Hepatocyte (in vitro differentiated cells): ENCODE data around the gene GRID2. TPM values are rescaled to one million over a fixed set of nuclear protein-coding genes. Genes with fewer than 3 reads are reported as not detected.

Source experiments
- DNase-seq: peaks from one replicate; pipeline ENCODE4 v3.0.0-alpha.2; 2016; ENCODE audit warnings: low spot score
- H2AFZ ChIP-seq: fragments of 200-600 bp; sonication (generic); 2 replicates; pipeline ENCODE4 v1.6.0; 2016; ENCODE audit warnings: antibody characterized with exemption, mild to moderate bottlenecking
- H3K27ac ChIP-seq: fragments of 200-600 bp; sonication (generic); 2 replicates; pipeline ENCODE4 v1.5.1; 2016; ENCODE audit warnings: mild to moderate bottlenecking
- H3K27me3 ChIP-seq: fragments of 200-600 bp; sonication (generic); 2 replicates; pipeline ENCODE4 v1.6.1; 2016
- H3K36me3 ChIP-seq: fragments of 200-600 bp; sonication (generic); replicated peaks from 2 replicates; pipeline ENCODE4 v1.5.1; 2016; ENCODE audit warnings: low read depth; ENCODE audit not compliant: insufficient read depth
- H3K4me1 ChIP-seq: fragments of 200-600 bp; sonication (generic); 2 replicates; pipeline ENCODE4 v1.5.1; 2016; ENCODE audit warnings: mild to moderate bottlenecking, moderate library complexity; ENCODE audit not compliant: insufficient read depth
- H3K4me2 ChIP-seq: fragments of 200-600 bp; sonication (generic); 2 replicates; pipeline ENCODE4 v1.6.0; 2016
- H3K4me3 ChIP-seq: fragments of 200-600 bp; sonication (generic); 2 replicates; pipeline ENCODE4 v1.5.1; 2016; ENCODE audit warnings: mild to moderate bottlenecking
- H3K79me2 ChIP-seq: fragments of 200-600 bp; sonication (generic); 2 replicates; pipeline ENCODE4 v1.6.0; 2017; ENCODE audit warnings: mild to moderate bottlenecking
- H3K9me2 ChIP-seq: fragments of 200-600 bp; sonication (generic); replicated peaks from 2 replicates; pipeline ENCODE4 v1.6.0; 2017; ENCODE audit warnings: mild to moderate bottlenecking; ENCODE audit not compliant: insufficient read depth
- H3K9me3 ChIP-seq: fragments of 200-600 bp; sonication (generic); 2 replicates; pipeline ENCODE4 v1.5.1; 2016; ENCODE audit warnings: low read depth, mild to moderate bottlenecking
- H4K20me1 ChIP-seq: fragments of 200-600 bp; sonication (generic); 2 replicates; pipeline ENCODE4 v1.6.0; 2016; ENCODE audit warnings: mild to moderate bottlenecking; ENCODE audit not compliant: insufficient read depth, poor library complexity, severe bottlenecking
- CTCF ChIP-seq: fragments of 200-600 bp; sonication (generic); IDR thresholded peaks from 2 replicates; pipeline ENCODE4 v1.5.1; 2016; ENCODE audit warnings: antibody characterized with exemption, mild to moderate bottlenecking; ENCODE audit not compliant: poor library complexity
- EZH2 ChIP-seq: fragments of 200-600 bp; sonication (generic); IDR thresholded peaks from 2 replicates; pipeline ENCODE4 v1.6.1; 2016; ENCODE audit warnings: antibody characterized with exemption, mild to moderate bottlenecking, borderline replicate concordance
- EZH2phosphoT487 ChIP-seq: fragments of 200-600 bp; sonication (generic); IDR thresholded peaks from one replicate; pipeline ENCODE4 v1.6.1; 2018; ENCODE audit warnings: antibody characterized with exemption, mild to moderate bottlenecking, low read depth, moderate library complexity; ENCODE audit not compliant: unreplicated experiment, severe bottlenecking
- WGBS: methylation state at CpG from one replicate; pipeline ENCODE4 v1.1.6; 2016; ENCODE audit warnings: low lambda C conversion rate; ENCODE audit errors: missing lambda C conversion rate; 5-methylcytosine and 5-hydroxymethylcytosine counted together
- polyA plus RNA-seq: library from polyadenylated mRNA; unstranded; fragments of >200 nt; fragmentation: Nextera tagmentation; extraction: Ambion mirVana; gene quantifications from 2 replicates; pipeline ENCODE4 v1.2.1, GENCODE V29; 2016
- total RNA-seq: library from RNA; depleted of rRNA; stranded (reverse); fragments of >200 nt; gene quantifications from 2 replicates; pipeline ENCODE4 v1.2.3, GENCODE V29; 2014

GRID2 gene
- total and polyA plus RNA-seq, 2 experiments from 2014 or later = 0.53 to 3.5 TPM

- Histone ChIP-seq H3K4me1 (no peaks in the 10 kb centered on the region), H3K79me2 (no peaks in the 10 kb centered on the region), H3K27ac (no peak overlapping the region), H3K27me3 (no peaks in the 10 kb centered on the region), H3K9me2 (no peaks in the 10 kb centered on the region), H2AFZ (no peak overlapping the region), H3K36me3 (no peaks in the 10 kb centered on the region), H3K9me3 (no peaks in the 10 kb centered on the region), H3K4me2 (no peak overlapping the region), H3K4me3 (no peak overlapping the region), H4K20me1 (no peaks in the 10 kb centered on the region)
- 91% methylated on average over 3 of the region's 3 CpGs for WGBS
- DNase-seq = no peak
- TF ChIP-seq EZH2phosphoT487 = no peak
- no peak for TF ChIP-seq CTCF
- no peak for TF ChIP-seq EZH2
Observed at GRCh38 chr4:92776080-92776479, 472.3 kb downstream of the GRID2 start.

DNA sequence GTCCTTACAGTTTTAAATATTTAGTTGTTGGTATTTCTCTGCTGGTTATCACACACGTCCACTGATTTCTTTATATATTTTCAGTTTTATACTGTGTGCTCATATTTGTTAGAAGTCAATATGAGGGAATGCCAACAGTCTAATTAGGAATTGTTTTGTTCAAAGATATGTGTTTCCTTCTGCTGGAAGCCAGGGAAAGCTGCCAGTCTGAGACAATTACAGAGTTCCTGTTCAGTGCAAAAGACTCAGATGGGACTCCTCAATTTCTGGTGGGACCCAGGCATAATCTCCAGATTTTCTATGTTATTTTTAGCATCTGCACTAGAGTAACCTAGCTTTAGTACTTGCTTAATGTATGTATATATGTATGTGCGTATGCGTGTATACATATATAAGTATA is 486.0 kb downstream of the GRID2 start:
- TF ChIP-seq EZH2 (no peak), EZH2phosphoT487 (no peak), CTCF (no peak)
- no peaks in the 10 kb centered on the region for H3K36me3 ChIP-seq
- H3K27me3 ChIP-seq = no peaks in the 10 kb centered on the region

DNA sequence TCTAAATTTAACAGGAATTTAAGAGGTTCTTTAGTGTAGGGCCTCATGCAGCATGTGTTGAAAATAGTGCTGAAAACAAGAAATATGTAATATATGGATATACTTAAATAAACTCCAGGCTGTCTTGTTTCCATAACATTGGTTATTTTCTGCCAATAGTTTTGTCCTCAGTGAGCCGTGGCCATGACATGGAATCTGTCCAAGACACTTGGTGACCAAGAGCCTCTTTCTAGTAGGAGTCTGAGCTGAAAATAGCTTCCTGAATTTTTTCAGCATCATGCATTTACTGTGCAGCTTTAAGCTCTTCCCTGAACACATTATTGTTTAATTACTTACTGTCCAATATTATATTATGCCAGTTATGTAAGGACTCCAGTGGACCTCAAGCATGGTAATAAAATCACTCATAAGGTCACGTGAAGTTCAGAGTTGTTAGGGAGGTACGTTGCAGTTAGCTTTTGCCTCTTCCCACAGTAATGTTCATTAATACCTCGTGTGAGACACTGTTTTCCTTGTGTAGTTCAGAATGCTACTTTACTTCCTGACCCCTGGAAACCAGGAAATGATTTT is 488.2 kb downstream of the GRID2 start:
- no peaks in the 10 kb centered on the region for H3K4me1 ChIP-seq
- no peak for TF ChIP-seq EZH2phosphoT487
- no peak for TF ChIP-seq CTCF
- TF ChIP-seq EZH2 = no peak
- H4K20me1 ChIP-seq = no peaks in the 10 kb centered on the region
- H3K79me2 ChIP-seq = no peaks in the 10 kb centered on the region
- no peak overlapping the region for H3K4me2 ChIP-seq
- no peaks in the 10 kb centered on the region for H3K27me3 ChIP-seq
- H3K27ac ChIP-seq = no peak overlapping the region
- no peaks in the 10 kb centered on the region for H3K9me2 ChIP-seq
- WGBS = 59% methylated on average over 4 of the region's 4 CpGs
- H2AFZ ChIP-seq = no peak overlapping the region
- H3K4me3 ChIP-seq = no peak overlapping the region
- H3K36me3 ChIP-seq = no peaks in the 10 kb centered on the region
- DNase-seq = no peak
- no peaks in the 10 kb centered on the region for H3K9me3 ChIP-seq

More for the DNA sequence above, 486.0 kb downstream of the GRID2 start:
- Histone ChIP-seq H4K20me1 (no peaks in the 10 kb centered on the region), H3K27ac (no peak overlapping the region), H3K9me2 (no peaks in the 10 kb centered on the region), H3K4me3 (no peak overlapping the region), H3K9me3 (no peaks in the 10 kb centered on the region), H3K79me2 (no peaks in the 10 kb centered on the region), H2AFZ (no peak overlapping the region), H3K4me1 (no peaks in the 10 kb centered on the region), H3K4me2 (no peak overlapping the region)
- DNase-seq = no peak
- WGBS = 89% methylated on average over 3 of the region's 3 CpGs

- Histone ChIP-seq H2AFZ (no peak overlapping the region), H3K27me3 (no peaks in the 10 kb centered on the region), H3K4me3 (no peak overlapping the region), H3K9me2 (no peaks in the 10 kb centered on the region), H3K4me2 (no peak overlapping the region), H3K27ac (no peak overlapping the region), H3K36me3 (no peaks in the 10 kb centered on the region), H3K79me2 (no peaks in the 10 kb centered on the region), H3K4me1 (no peaks in the 10 kb centered on the region), H4K20me1 (no peaks in the 10 kb centered on the region), H3K9me3 (no peaks in the 10 kb centered on the region)
- no peak for DNase-seq
- WGBS = 89% methylated on average over 2 of the region's 2 CpGs
- TF ChIP-seq EZH2 (no peak), EZH2phosphoT487 (no peak), CTCF (no peak)
Observed at GRCh38 chr4:92809381-92809780, 505.6 kb downstream of the GRID2 start.
